GM04503 (cell line): ENCODE measurements around the gene PLB1.

Experiments
- DNase-seq: peaks from one replicate; pipeline ENCODE4 v3.0.0-alpha.2; 2012; ENCODE audit warnings: low read depth

Gene PLB1

GRCh38 chr2:28495551-28496250, at the start of gene PLB1:
Gene PLB1 (plus strand): TSS chr2:28496060. CDS start chr2:28496115, 55 bp downstream.
- no peak for DNase-seq

GRCh38 chr2:28446531-28446930, 49.3 kb upstream of the PLB1 start:
- DNase-seq = no peak

- DNase-seq = no peak
Measured at GRCh38 chr2:28447086-28447485, 48.8 kb upstream of the PLB1 start.

- DNase-seq = peak; percentile 81
Measured at GRCh38 chr2:28447943-28448792, 47.7 kb upstream of the PLB1 start.

GRCh38 chr2:28448793-28449100, 47.1 kb upstream of the PLB1 start:
- no peak for DNase-seq

GRCh38 chr2:28449126-28449487, 46.8 kb upstream of the PLB1 start:
- no peak for DNase-seq

- no peak for DNase-seq
Measured at GRCh38 chr2:28449488-28450395, 46.1 kb upstream of the PLB1 start.

- DNase-seq = no peak
Measured at GRCh38 chr2:28450901-28451565, 44.8 kb upstream of the PLB1 start.

GRCh38 chr2:28451793-28452533, 43.9 kb upstream of the PLB1 start:
- no peak for DNase-seq

GRCh38 chr2:28452534-28453081, 43.3 kb upstream of the PLB1 start:
- no peak for DNase-seq

- DNase-seq = no peak
Measured at GRCh38 chr2:28453396-28453795, 42.5 kb upstream of the PLB1 start.

- no peak for DNase-seq
Measured at GRCh38 chr2:28454016-28454930, 41.6 kb upstream of the PLB1 start.

- DNase-seq = no peak
Measured at GRCh38 chr2:28457237-28457636, 38.6 kb upstream of the PLB1 start.

- DNase-seq = no peak
Measured at GRCh38 chr2:28461056-28461455, 34.8 kb upstream of the PLB1 start.

GRCh38 chr2:28462122-28462521, 33.7 kb upstream of the PLB1 start:
- DNase-seq = no peak

GRCh38 chr2:28463211-28463816, 32.5 kb upstream of the PLB1 start:
- DNase-seq = no peak

GRCh38 chr2:28463893-28464292, 32.0 kb upstream of the PLB1 start:
- no peak for DNase-seq

GRCh38 chr2:28465148-28465885, 30.5 kb upstream of the PLB1 start:
- DNase-seq = no peak

- no peak for DNase-seq
Measured at GRCh38 chr2:28469304-28469703, 26.6 kb upstream of the PLB1 start.
